ENCODE results near the gene RD3L.

RD3L gene

GRCh38 chr14:103892247-103892646, 50.1 kb downstream of the RD3L start:
- no peak for DNase-seq

GRCh38 chr14:103891667-103892215, 50.6 kb downstream of the RD3L start:
- DNase-seq, result no peak

GRCh38 chr14:103890821-103891666, 51.3 kb downstream of the RD3L start:
- no peak for DNase-seq
